Measurements from ENCODE around the gene ARL15. TPM values are rescaled to one million over a fixed set of nuclear protein-coding genes. Genes with fewer than 3 reads are reported as not detected.

ARL15 gene
- total RNA-seq, 1 experiment from 2014 or later = 13.0 TPM

GRCh38 chr5:53963958-53964357, 346.4 kb downstream of the ARL15 start:
- no peak overlapping the region for H3K4me2 ChIP-seq (ENCODE audit: insufficient read depth, insufficient read length, low read length)
- no peaks in the 10 kb centered on the region for H4K20me1 ChIP-seq (ENCODE audit: control insufficient read depth, insufficient read depth, insufficient read length)
- no peak for DNase-seq
- peaks cover 5 to 7% of the 10 kb centered on the region in 2 experiments for H3K4me1 Mint-ChIP-seq
- no peak overlapping the region for H3K56ac ChIP-seq (ENCODE audit: insufficient read length, low read depth, low read length)
- H4K8ac ChIP-seq (replicated peaks; ENCODE audit: insufficient read length, low read depth, low read length) = no peak overlapping the region
- H3K9ac ChIP-seq (ENCODE audit: extremely low read depth, insufficient read length, low read length) = no peak overlapping the region
- H3K18ac ChIP-seq (ENCODE audit: insufficient read length, low read depth, low read length) = no peak overlapping the region
- H3K27ac Mint-ChIP-seq = peak overlapping the region in 1 of 3 experiments; percentile 24; a peak in 2 of 7 replicates
- no peaks in the 10 kb centered on the region for H3K9me3 ChIP-seq (ENCODE audit: control insufficient read depth, low read depth, low read length)
- no peaks in the 10 kb centered on the region for H3K79me2 ChIP-seq (ENCODE audit: insufficient read depth, low read length)
- H3K27me3 ChIP-seq (ENCODE audit: insufficient read depth, low read length) = no peaks in the 10 kb centered on the region
- no peak overlapping the region for H2BK12ac ChIP-seq (ENCODE audit: insufficient read length, low read depth, low read length)
- no peak overlapping the region for H2BK20ac ChIP-seq (ENCODE audit: low read depth, low read length, poor library complexity, severe bottlenecking)
- H3K14ac ChIP-seq (ENCODE audit: insufficient read depth, low read length) = no peak overlapping the region
- no peak overlapping the region for H3T11ph ChIP-seq (ENCODE audit: low read length)
- no peak overlapping the region for H3K4me3 Mint-ChIP-seq
- H2AK5ac ChIP-seq (ENCODE audit: insufficient read length, low read length) = no peak overlapping the region
- no peaks in the 10 kb centered on the region for H3K4me1 ChIP-seq (ENCODE audit: insufficient read depth, low read length)
- H2BK15ac ChIP-seq (ENCODE audit: low read depth, low read length) = no peak overlapping the region
- H3K27ac ChIP-seq (ENCODE audit: insufficient read length, low read depth, low read length) = no peak overlapping the region
- H3K27me3 Mint-ChIP-seq (ENCODE audit: low read depth) = no peaks in the 10 kb centered on the region
- no peaks in the 10 kb centered on the region for H3K23me2 ChIP-seq (ENCODE audit: insufficient read length, low read depth, low read length, poor library complexity, severe bottlenecking)
- TF ChIP-seq CTCF (conservative IDR thresholded peaks at IDR 0.05) = no peak; the same call in 2 of the 3 replicates
- H3K23ac ChIP-seq (ENCODE audit: insufficient read length, low read depth, low read length) = no peak overlapping the region
- no peak overlapping the region for H3K4ac ChIP-seq (ENCODE audit: low read depth, low read length)
- H3K36me3 Mint-ChIP-seq (ENCODE audit: insufficient read depth in 1 of 3, low read depth in 3 of 3) = peaks cover 0 to 3% (median 0%) of the 10 kb centered on the region in 3 experiments; a peak in 2 of 7 replicates
- H4K5ac ChIP-seq (ENCODE audit: insufficient read length, low read depth, low read length) = no peak overlapping the region
- H2BK120ac ChIP-seq (ENCODE audit: low read depth, low read length, poor library complexity, severe bottlenecking) = no peak overlapping the region
- WGBS (ENCODE audit: extremely low coverage, insufficient read length, low lambda C conversion rate) = no CpG with 5 or more reads among the region's 1 CpG
- no peak overlapping the region for H2BK5ac ChIP-seq (ENCODE audit: insufficient read length, low read length)
- H3K79me1 ChIP-seq (ENCODE audit: insufficient read depth, low read depth, low read length, poor library complexity, severe bottlenecking) = no peaks in the 10 kb centered on the region
- H3K9me3 Mint-ChIP-seq = no peaks in the 10 kb centered on the region
- H2AFZ ChIP-seq (ENCODE audit: low read length) = no peak overlapping the region
- no peak overlapping the region for H4K91ac ChIP-seq (ENCODE audit: insufficient read length, low read depth, low read length)
